ENCODE results near the gene CTCFL. TPM values are rescaled to one million over a fixed set of nuclear protein-coding genes. Genes with fewer than 3 reads are reported as not detected.
"Not testable (repeated sequence)": the region's sequence is repeated elsewhere in the genome, so short reads cannot be mapped to it uniquely, and the experiment has no call there.

CTCFL gene
- total and polyA plus RNA-seq, 5 experiments from 2014 or later: not detected

DNA sequence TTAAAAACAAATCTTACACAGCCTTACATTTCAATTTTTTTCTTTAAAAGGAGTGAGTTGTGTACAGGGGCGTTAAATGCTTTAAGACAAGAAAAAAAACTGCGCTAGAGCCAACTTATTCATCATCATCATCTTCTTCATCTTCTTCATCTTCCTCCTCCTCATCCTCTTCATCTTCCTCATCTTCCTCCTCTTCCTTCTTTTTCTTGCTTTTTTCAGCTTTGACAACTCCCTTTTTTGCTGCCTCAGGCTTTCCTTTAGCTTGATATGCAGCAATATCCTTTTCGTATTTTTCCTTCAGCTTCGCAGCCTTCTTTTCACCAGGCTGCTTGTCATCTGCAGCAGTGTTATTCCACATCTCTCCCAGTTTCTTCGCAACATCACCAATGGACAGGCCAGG is 36.7 kb downstream of the CTCFL start:
- H3K4me1 Mint-ChIP-seq, H3K27me3 Mint-ChIP-seq, DNase-seq, POLR2A ChIA-PET, H3K4me3 Mint-ChIP-seq, H3K9me3 Mint-ChIP-seq, ATAC-seq, H3K36me3 Mint-ChIP-seq: not testable (repeated sequence)
- peak overlapping the region in 1 of 10 donors; percentile 55 for H3K27ac Mint-ChIP-seq

DNA sequence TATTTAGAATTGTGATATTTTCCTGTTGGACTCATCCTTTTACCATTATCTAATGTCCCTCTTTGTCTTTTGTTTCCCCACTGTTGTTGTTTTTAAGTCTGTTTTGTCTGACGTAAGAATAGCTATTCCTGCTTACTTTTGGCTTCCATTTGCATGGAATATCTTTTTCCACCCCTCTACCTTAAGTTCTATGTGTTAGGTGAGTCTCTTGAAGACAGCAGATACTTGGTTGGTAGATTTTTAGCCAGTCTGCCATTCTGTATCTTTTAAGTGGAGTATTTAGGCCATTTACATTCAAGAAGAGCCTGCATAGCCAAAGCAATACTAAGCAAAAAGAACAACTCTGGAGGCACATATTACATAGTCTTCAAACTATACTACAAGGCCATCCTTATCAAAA is 39.2 kb downstream of the CTCFL start:
- no peak for ATAC-seq
- H3K4me3 Mint-ChIP-seq: no peak overlapping the region
- H3K36me3 Mint-ChIP-seq: no peaks in the 10 kb centered on the region
- H3K27me3 Mint-ChIP-seq: peaks cover 0 to 2% (median 0%) of the 10 kb centered on the region in 5 donors
- POLR2A ChIA-PET: no interaction called here
- H3K27ac Mint-ChIP-seq: no peak overlapping the region
- DNase-seq: no peak
- H3K4me1 Mint-ChIP-seq: peaks cover 7 to 26% (median 21%) of the 10 kb centered on the region in 4 donors
- no peaks in the 10 kb centered on the region for H3K9me3 Mint-ChIP-seq

DNA sequence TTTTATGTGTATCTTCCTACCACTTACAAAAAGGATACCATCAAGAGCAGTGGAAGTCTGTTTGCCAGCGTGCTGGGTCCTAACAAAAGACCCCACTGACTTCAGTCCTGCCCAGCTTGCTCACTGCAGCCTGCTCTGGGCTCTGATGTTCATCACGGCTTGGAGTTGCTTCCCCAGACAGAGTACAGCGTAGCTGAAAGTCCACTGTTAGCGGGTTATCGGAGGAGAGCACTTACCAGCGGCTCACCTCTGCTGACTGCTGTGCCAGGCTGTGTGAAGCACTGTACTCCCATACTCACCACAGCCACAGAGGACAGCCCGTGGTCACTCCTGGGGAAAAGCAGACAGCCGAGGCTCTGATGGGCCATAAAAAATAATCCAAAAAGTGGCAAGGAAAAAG is 40.2 kb downstream of the CTCFL start:
- peaks cover 7 to 34% (median 28%) of the 10 kb centered on the region in 4 donors for H3K4me1 Mint-ChIP-seq
- POLR2A ChIA-PET: no interaction called here
- no peaks in the 10 kb centered on the region for H3K36me3 Mint-ChIP-seq
- H3K27ac Mint-ChIP-seq: peak overlapping the region in 1 of 10 donors; percentile 35
- peaks cover 0 to 2% (median 0%) of the 10 kb centered on the region in 5 donors for H3K27me3 Mint-ChIP-seq
- H3K9me3 Mint-ChIP-seq: no peaks in the 10 kb centered on the region
- H3K4me3 Mint-ChIP-seq: no peak overlapping the region
- ATAC-seq: no peak
- DNase-seq: no peak

DNA sequence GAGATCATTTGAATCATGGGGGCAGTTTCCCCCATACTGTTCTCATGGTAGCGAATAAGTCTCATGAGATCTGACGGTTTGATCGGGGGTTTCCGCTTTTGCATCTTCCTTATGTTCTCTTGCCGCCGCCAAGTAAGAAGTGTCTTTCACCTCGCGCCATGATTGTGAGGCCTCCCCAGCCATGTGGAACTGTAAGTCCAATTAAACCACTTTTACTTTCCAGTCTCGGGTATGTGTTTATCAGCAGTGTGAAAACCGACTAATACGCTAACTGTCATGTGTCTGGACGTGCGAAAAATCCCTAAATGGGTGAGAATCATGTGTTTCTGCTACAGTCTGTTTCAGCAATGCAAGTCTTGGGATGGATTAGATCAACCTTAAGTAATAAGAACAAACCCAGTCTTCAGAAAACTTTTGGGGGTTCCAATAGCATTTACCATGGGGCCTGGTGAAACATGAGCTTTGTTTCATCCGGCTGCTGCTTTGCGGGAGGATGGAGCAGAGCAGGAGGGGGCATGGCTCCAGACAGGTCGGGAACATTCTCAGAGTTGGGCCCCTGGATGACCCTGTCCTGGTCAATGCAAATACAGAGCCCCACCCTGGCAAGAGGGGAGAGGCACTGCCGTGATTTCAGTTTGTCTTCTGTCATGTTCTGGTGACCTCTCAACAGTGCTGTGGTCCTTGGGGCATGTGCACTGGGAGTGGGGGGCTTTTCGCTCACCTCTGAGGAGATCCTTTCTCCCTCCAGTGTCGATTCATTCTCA is 41.5 kb downstream of the CTCFL start:
- POLR2A ChIA-PET: interaction anchor here (2.2 to 3.6 kb wide), 2 partner anchors 85 to 91 kb away, joined by 5 to 13 read pairs; no protein-coding TSS in a partner anchor

DNA sequence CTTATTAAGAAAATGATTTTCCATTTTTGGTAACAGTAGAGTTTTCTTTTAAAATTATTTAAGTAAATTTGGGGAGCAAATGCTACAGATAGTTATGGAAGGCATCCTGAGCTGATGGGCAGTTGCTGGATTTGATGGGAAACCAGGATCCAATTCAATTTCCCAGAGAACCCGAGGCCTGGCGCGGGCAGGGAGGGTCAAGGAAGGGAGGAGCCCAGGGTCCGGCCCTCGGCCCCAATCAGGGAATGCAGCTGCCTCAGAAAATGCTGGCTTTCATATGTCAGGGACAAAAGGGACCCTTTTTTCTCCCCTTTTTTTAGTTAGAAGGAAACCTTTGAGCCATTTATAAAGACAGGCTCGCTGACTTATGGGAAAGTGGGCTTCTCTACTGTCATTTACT is 42.1 kb downstream of the CTCFL start:
- ATAC-seq (no peak), DNase-seq (no peak)
- peaks cover 0 to 2% (median 0%) of the 10 kb centered on the region in 5 donors for H3K27me3 Mint-ChIP-seq
- no peak overlapping the region for H3K4me3 Mint-ChIP-seq
- POLR2A ChIA-PET: interaction anchor here (2.2 to 4.8 kb wide), 3 partner anchors 48 to 90 kb away, joined by 5 to 19 read pairs (median 13); no protein-coding TSS in a partner anchor
- peak overlapping the region in 3 of 10 donors; percentile 4 to 25 (median 15) for H3K27ac Mint-ChIP-seq
- H3K4me1 Mint-ChIP-seq: peaks cover 10 to 46% (median 31%) of the 10 kb centered on the region in 4 donors
- H3K36me3 Mint-ChIP-seq: no peaks in the 10 kb centered on the region
- H3K9me3 Mint-ChIP-seq: no peaks in the 10 kb centered on the region

More for the DNA sequence above, 41.5 kb downstream of the CTCFL start:
- peak overlapping the region in 1 of 10 donors; percentile 15 for H3K4me3 Mint-ChIP-seq
- no peak for DNase-seq
- no peaks in the 10 kb centered on the region for H3K9me3 Mint-ChIP-seq
- H3K36me3 Mint-ChIP-seq: no peaks in the 10 kb centered on the region
- peak overlapping the region in 3 of 10 donors; percentile 4 to 25 (median 15) for H3K27ac Mint-ChIP-seq
- H3K27me3 Mint-ChIP-seq: peaks cover 0 to 2% (median 0%) of the 10 kb centered on the region in 5 donors
- H3K4me1 Mint-ChIP-seq: peaks cover 10 to 40% (median 28%) of the 10 kb centered on the region in 4 donors
- no peak for ATAC-seq

DNA sequence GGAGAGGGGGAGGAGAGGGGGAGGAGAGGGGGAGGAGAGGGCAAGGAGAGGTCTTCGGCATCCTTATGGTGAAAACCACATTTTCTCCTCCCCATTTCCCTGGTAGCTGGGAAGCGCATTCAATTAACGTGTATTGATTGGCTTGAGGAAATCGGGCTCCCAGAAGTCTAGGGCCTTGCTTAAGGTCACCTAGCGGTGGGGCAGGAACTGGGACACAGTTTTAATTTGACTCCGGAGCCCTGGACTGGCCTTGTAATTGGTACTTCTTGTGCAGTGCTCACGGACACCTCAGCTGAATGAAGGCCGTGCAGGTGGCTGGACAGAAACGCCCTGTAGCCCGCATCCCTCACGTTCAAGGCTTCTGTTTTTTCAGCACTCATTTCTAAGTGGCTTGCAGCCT is 42.8 kb downstream of the CTCFL start:
- Mint-ChIP-seq H3K9me3 (no peaks in the 10 kb centered on the region), H3K4me1 (peaks cover 13 to 53% (median 34%) of the 10 kb centered on the region in 4 donors), H3K4me3 (peak overlapping the region in 8 of 10 donors; percentile 2 to 75 (median 56)), H3K27ac (peak overlapping the region in 4 of 10 donors; percentile 18 to 92 (median 54)), H3K36me3 (no peaks in the 10 kb centered on the region), H3K27me3 (peaks cover 0 to 2% (median 0%) of the 10 kb centered on the region in 5 donors)
- POLR2A ChIA-PET: interaction anchor here (0.5 to 4.8 kb wide), 6 partner anchors 12 to 98 kb away, joined by 3 to 19 read pairs (median 9); no protein-coding TSS in a partner anchor
- ATAC-seq: no peak
- DNase-seq: no peak

DNA sequence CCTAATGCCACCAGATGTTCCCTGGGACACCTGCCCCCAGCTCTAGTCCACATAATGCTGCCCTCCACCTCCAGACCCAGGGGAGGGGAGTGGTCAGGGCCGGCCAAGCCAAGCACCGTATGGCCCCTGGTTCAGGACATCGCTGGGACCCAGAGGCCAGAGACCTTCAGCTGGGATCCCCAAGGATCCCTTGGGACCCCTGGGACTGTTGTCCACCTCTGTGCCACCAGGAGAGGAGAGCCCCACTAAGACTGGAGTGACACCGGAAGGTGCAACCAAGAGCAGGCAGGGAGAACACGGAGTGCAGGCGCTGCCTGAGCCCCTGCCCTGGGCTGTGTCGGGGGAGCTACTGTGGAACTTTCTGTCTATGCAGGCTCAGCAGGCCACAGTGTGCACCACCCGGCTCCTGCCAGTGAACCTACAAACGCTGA is 43.6 kb downstream of the CTCFL start:
- POLR2A ChIA-PET: interaction anchor here (0.5 to 4.8 kb wide), 8 partner anchors 9 to 1522 kb away, joined by 3 to 19 read pairs (median 4); no protein-coding TSS in a partner anchor
- peak; percentile 47 to 68 for ATAC-seq
- DNase-seq: peak in 3 of 10 donors; percentile 9 to 23 (median 18)
- Mint-ChIP-seq H3K27me3 (peaks cover 0 to 2% (median 0%) of the 10 kb centered on the region in 5 donors), H3K36me3 (no peaks in the 10 kb centered on the region), H3K9me3 (no peaks in the 10 kb centered on the region), H3K4me1 (peaks cover 13 to 58% (median 34%) of the 10 kb centered on the region in 4 donors), H3K4me3 (peak overlapping the region; percentile 53 to 85 (median 75)), H3K27ac (peak overlapping the region; percentile 14 to 92 (median 84))

DNA sequence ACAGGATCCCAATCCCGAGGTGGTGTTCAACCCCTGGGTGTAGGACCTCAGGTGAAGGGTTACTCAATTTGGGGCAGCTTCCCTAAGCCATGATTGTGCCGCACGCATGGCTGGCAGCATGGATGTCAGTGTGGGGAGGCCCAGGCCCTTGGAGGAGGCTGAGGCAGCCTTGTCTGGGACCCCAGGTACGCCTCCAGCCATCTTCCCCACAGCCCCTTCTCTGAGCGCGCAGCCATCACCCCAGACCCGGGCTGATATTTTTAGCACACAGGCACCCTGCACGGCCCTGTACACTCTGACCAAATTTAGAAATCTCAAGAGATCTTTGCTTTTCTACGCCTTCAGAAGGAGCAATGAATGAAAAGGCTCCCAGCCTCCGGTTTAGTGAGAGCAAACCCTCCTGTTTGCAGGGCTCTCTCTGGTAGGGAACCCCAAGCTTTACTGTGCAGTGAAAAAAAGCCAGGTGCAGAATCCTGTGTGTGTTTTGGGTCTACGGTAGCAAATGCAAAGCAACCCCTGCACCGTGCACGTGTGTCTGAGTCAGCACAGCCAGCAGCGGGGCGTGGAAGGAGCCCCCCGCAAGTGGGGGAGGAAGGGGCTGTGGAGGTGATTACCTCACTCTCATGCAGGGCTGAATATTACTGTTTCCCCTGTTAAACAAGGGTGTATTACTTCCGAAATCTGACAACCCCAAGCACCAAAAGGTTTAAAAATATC is 44.3 kb downstream of the CTCFL start:
- H3K4me1 Mint-ChIP-seq: peaks cover 13 to 65% (median 38%) of the 10 kb centered on the region in 4 donors
- POLR2A ChIA-PET: interaction anchor here (0.9 to 4.8 kb wide), 6 partner anchors 8 to 88 kb away, joined by 3 to 19 read pairs (median 10); no protein-coding TSS in a partner anchor
- DNase-seq (peak; percentile 18 to 81 (median 50)), ATAC-seq (peak; percentile 88 to 91)
- H3K4me3 Mint-ChIP-seq: peak overlapping the region; percentile 53 to 85 (median 75)
- H3K27ac Mint-ChIP-seq: peak overlapping the region; percentile 66 to 92 (median 84)
- no peaks in the 10 kb centered on the region for H3K9me3 Mint-ChIP-seq
- no peaks in the 10 kb centered on the region for H3K36me3 Mint-ChIP-seq
- peaks cover 0 to 2% (median 0%) of the 10 kb centered on the region in 5 donors for H3K27me3 Mint-ChIP-seq

DNA sequence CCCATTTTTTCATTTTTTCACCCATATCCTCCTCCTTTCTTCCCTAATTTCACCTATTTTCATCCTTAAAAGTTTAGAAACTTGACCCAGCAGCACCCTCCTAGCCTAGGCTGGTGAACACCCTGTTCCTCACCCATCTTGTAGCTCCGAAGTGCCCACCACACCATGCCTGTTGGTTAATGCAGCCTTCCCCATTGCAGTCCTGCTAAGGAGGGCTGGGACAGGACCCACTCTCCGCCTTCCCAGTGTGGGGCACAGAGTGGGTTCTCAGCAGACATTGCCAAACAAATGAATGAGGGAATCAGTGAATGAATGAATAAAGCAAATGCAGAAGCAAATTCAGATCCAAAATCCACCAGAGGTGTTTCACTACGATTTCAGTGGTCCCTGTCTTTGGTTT is 45.7 kb downstream of the CTCFL start:
- Mint-ChIP-seq H3K27me3 (peaks cover 0 to 2% (median 0%) of the 10 kb centered on the region in 5 donors), H3K36me3 (no peaks in the 10 kb centered on the region), H3K27ac (peak overlapping the region in 2 of 10 donors; percentile 0 to 61), H3K4me1 (peaks cover 15 to 79% (median 44%) of the 10 kb centered on the region in 4 donors), H3K9me3 (no peaks in the 10 kb centered on the region), H3K4me3 (peak overlapping the region in 1 of 10 donors; percentile 34)
- DNase-seq: no peak
- ATAC-seq: no peak
- POLR2A ChIA-PET: interaction anchor here (0.6 to 4.8 kb wide), 2 partner anchors 45 to 81 kb away, joined by 3 to 19 read pairs; no protein-coding TSS in a partner anchor

DNA sequence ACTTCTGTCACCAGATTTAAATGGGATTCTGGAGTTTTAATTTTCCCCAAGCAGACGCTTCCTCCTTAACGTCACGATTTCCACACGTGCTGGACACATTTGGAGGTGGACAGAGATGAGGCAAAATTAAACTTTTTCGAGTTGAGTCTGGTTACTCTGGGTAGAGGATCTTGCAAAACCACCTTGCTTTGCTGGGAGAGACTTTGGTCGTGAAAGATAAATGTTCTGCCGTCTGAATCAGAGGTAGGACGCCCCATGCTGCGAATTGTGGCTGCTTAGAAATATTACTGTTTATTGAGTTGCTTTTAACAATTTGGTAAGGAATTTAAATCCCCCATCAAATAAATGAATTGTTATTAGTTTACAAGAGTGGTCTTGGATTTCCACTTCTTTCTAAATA is 46.8 kb downstream of the CTCFL start:
- Mint-ChIP-seq H3K9me3 (no peaks in the 10 kb centered on the region), H3K36me3 (no peaks in the 10 kb centered on the region), H3K27ac (peak overlapping the region in 1 of 10 donors; percentile 34), H3K27me3 (no peaks in the 10 kb centered on the region), H3K4me1 (peaks cover 16 to 85% (median 52%) of the 10 kb centered on the region in 4 donors), H3K4me3 (no peak overlapping the region)
- DNase-seq (no peak), ATAC-seq (no peak)
- POLR2A ChIA-PET: interaction anchor here (4.8 kb wide), 1 partner anchor 43 kb away, joined by 19 read pairs; no protein-coding TSS in a partner anchor

DNA sequence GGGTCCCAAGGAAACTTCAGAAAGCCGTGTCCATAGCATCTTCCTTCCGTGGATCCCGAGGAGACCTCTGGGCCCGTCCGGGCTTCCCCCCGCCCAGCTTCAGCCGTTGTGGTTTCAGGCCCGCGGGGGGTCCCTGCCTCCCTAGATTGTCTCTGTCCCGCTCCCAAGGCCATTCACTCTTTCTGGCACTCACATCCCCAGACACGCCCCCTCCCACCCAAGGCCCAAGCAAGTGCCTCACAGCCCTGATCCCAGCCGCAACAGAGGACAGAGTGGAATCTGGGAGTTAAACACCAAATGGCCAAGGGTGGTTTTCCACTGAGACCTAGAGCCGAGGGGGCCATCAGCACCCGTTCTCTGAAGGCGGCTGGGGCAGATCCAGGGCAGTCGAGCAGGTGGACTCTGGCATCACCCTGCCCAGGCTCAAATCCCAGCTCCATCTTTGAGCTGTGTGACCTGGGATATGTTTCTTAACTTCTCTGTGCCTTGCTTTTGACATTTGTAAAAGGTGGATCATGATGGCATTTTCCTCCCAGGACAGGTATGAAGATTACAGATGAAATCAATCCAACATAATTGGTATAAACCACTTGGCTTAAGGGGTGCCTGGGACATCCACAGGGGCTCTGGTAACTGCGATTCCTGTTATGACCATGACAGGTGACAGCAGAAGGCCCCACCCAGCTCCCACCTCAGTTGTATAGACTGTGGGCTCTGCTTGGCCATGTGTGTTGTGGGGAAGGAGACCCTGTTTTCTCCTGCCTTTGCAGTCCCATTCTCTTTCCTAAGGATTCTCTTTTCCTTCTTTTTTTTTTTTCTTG is 48.1 kb downstream of the CTCFL start:
- POLR2A ChIA-PET: interaction anchor here (0.8 to 0.9 kb wide), 2 partner anchors 42 to 78 kb away, joined by 3 read pairs; no protein-coding TSS in a partner anchor
- H3K4me3 Mint-ChIP-seq: no peak overlapping the region
- H3K4me1 Mint-ChIP-seq: peaks cover 19 to 84% (median 52%) of the 10 kb centered on the region in 4 donors
- no peaks in the 10 kb centered on the region for H3K27me3 Mint-ChIP-seq
- DNase-seq: no peak
- peak overlapping the region in 1 of 10 donors; percentile 75 for H3K27ac Mint-ChIP-seq
- H3K9me3 Mint-ChIP-seq: no peaks in the 10 kb centered on the region
- no peaks in the 10 kb centered on the region for H3K36me3 Mint-ChIP-seq
- ATAC-seq: no peak

Data from naive thymus-derived CD8-positive, alpha-beta T cell (primary cell).